Keratinocyte (primary cell): ENCODE results near the gene CNDP2.

ENCODE experiments used
- CTCF ChIP-seq, 3 experiments: IDR thresholded peaks in 1 of 3; conservative IDR thresholded peaks in 1 of 3; optimal IDR thresholded peaks in 1 of 3; 2 replicates in 2 of 3; 3 replicates in 1 of 3; pipeline versions ENCODE3 to v1.5.1; 2011; ENCODE audit warnings: low read length in 3 of 3, mild to moderate bottlenecking in 3 of 3, moderate library complexity in 2 of 3, control low read depth in 1 of 3, inconsistent platforms in 1 of 3; ENCODE audit not compliant: insufficient read depth in 2 of 3; ENCODE audit errors: extremely low read depth in 1 of 3
- EZH2 ChIP-seq: IDR thresholded peaks from one replicate; pipeline ENCODE4 v1.6.1; 2012; ENCODE audit warnings: inconsistent platforms, mild to moderate bottlenecking, low read length, moderate library complexity

- TF ChIP-seq CTCF (optimal IDR thresholded peaks at IDR 0.05 in 1 of 3, IDR thresholded peaks at IDR 0.05 in 1 of 3, conservative IDR thresholded peaks at IDR 0.05 in 1 of 3; ENCODE audit: extremely low read depth in 1 of 3, insufficient read depth in 2 of 3, low read length in 3 of 3) (no peak), EZH2 (no peak)
These were observed 45.0 kb upstream of the CNDP2 start for GRCh38 chr18:74451148-74451547.
